Erythroblast (primary cell): Measurements from ENCODE around the gene XRCC1.
A peak's percentile ranks its signal among the peaks of the same experiment; 100 is the strongest.

Experiments used
- DNase-seq, 2 experiments: peaks; one replicate each; lab custom pipeline; 2025; lab: John Stamatoyannopoulos, UW
- GATA1 ChIP-seq: IDR thresholded peaks from 2 replicates; pipeline ENCODE4 v1.6.1; 2011; ENCODE audit warnings: low read depth, mild to moderate bottlenecking, control low read depth, low read length, moderate library complexity
- POLR2A ChIP-seq: IDR thresholded peaks from 2 replicates; pipeline ENCODE4 v1.6.1; 2011; ENCODE audit warnings: mild to moderate bottlenecking, low read length

The XRCC1 gene

DNA sequence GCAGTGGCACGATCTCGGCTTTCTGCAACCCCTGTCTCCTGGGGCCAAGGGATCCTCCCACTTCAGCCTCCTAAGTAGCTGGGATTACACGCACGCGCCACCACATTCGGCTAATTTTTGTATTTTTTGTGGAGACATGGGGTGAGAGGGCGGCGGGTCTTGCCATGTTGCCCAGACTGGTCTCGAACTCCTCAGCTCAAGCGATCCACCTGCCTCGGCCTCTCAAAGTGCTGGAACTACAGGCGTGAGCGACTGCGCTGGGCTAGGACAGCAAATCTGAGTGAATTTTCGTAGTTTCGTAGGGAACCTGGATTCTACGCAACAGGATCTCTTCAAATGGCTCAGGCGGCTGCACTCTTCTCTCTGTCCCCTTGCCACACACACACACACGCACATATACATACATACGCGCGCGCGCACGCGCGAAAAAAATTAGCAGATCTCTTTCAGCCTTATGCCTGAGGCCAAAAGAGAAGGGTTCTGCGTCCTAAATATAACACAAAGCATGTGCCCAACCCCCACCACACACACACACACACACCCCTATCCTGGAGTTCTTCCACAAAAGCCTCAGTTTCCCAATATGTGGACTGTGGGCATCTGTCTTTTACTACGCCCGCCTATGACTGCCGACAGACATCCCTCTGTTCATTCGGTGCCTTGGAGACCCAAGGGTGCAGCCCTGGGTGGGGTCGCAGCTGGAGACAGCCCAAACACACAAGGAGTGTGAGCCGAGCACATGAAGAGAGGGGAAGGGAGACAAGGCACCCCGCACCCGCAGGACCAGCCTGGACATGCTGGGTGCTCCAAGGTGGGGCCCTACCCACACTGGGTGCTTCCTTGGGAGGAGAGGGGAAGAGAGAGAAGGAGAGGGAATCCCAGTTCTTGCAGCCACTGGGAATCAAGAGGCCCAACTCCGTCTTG lies 890 bp upstream of the XRCC1 start:
- TF ChIP-seq GATA1 (no peak), POLR2A (no peak)
- peak in 1 of 2 experiments; percentile 44 for DNase-seq

DNA sequence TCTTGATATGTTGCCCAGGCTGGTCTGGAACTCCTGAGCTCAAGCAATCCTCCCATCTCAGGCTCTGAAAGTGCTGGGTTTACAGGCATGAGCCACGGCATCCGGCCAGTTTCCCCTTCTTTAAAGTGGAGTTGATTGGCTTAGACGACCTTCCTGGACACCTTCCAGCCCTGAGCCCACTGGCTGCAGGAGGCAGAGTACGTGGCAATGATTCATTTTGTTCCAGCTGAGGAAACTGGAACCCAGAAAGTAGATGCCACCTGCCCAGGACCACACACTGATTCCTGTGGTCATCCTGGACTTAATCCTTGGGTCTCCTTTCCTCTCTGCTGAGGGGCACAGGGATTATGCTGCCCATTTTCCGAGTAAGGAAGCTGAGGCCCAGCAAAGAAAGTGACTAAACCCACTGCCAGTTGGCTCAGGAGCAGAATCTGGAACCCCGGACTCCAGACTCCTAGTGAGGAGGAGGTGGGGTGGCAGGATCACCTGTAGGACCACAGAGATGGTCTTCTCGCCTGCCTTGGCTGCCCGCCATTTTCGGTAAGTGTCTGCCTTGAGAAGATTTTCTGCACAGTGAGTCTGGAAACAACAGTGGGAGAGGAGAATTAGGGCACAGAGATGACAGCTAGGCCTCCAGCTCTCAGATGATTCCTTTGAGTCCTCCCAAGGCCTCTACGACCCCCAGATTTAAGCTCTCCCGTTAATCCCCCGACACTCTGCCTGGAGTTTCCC lies 737 bp downstream of the XRCC1 start:
- DNase-seq: peak; percentile 38 to 55
- TF ChIP-seq GATA1 (no peak), POLR2A (no peak)

DNA sequence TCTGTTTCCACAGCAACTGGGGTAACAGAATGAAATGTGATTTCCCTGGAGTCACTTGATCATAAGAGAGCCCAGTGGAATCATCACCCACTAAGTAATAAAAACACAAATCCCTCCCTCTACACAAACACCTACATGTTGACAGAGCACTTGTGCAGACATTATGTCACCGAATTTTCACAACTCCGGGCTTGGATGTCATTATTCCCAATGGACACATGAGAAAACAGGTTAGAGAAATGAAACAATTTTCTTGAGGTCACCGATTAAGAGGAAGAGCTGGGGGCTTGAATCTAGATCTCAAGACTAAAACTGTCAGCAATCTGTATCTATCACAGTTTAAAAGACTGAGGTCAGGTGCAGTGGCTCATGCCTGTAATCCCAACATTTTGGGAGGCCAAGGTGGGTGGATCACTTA lies 3.1 kb downstream of the XRCC1 start:
- TF ChIP-seq GATA1: no peak
- no peak for TF ChIP-seq POLR2A
- no peak for DNase-seq

DNA sequence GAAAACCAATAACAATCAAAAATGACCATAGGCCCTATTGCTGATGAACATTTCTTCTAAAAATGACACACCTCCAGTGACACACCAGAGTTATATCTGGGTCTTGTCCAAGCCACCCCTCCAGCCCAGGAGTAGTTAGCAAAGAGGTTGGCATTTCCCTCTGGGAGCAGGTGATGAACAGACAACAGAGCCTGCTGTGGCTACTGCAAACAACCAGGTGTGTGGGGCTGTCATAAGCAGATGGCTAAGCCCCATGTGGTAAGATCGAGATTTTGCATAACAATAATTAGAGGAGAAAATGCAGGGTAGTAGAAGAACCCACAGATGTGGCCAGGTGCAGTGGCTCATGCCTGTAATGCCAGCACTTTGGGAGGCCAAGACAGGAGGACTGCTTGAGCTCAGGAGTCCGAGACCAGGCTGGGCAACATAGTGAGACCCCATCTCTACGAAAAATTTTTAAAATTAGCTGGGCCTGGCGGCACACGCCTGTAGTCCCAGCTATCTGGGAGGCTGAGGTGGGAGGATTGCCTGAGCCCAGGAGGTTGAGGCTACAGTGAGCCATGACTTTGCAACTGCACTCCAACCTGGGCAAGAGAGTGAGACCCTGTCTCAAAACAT lies 5.0 kb downstream of the XRCC1 start:
- DNase-seq: no peak
- TF ChIP-seq GATA1 (no peak), POLR2A (no peak)

DNA sequence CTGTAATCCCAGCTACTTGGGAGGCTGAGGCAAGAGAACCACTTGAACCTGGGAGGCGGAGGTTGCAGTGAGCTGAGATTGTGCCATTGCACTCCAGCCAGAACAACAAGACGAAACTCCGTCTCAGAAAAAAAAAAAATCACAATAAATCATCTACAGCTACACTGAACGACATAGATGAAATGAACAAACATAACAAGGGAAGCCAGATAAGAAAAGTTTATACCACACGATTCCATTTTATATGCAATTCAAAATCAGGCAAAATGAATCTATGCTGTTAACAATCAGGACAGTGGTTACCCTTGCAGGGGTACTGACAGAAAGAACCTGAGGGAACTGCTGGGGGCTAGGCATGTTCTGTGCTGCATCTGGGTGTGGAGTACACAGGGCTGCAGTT lies 5.7 kb downstream of the XRCC1 start:
- no peak for TF ChIP-seq GATA1
- TF ChIP-seq POLR2A: no peak
- DNase-seq: no peak

DNA sequence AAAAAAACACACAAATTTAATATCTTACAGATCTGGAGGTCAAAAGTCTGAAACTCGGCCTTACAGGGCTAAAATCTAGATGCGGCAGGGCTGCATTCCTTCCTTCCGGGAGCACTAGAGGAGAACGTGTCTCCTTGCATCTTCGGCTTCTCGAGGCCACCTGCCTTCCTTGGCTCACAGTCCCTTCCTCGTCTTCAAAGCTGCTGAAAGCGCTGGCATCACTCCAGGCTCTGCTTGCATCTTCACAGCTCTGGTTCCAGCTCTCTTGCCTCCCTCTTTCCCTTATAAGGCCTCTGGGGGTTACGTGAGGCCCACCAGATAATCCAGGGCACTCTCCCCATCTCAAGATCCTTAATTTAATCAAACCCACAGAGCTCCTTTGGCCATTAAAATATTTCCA lies 10.5 kb downstream of the XRCC1 start:
- DNase-seq: no peak
- TF ChIP-seq GATA1 (no peak), POLR2A (no peak)

DNA sequence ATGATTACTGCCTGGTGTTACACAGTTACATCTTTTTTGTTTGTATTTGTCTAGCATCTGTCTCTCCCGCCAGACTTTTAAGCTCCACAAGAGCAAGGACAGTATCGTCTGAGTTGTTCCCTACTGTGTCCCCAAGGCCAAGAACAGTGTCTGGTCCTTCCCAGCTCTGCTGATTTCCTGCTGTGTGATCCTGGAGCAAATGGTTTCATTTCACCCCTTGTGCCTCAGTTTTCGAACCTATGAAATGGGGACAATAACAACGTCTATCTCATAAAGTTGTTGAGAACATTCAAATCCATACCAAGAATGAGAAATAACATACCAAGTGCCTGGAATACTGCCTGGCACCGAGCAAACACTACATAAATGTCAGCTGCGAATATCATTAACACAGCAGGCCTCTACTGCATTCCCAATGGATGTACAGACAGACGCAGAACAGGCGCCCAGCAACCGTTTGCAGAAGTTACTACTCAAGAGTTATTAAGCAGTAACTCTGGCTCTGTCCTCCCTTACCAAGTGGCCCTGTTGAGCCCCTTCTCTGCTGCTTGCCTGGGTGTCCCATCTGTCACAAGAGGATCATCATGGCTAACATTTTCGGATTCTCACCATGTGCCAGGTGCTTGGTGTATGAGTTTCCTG lies 11.4 kb downstream of the XRCC1 start:
- DNase-seq: no peak
- TF ChIP-seq GATA1: no peak
- no peak for TF ChIP-seq POLR2A

DNA sequence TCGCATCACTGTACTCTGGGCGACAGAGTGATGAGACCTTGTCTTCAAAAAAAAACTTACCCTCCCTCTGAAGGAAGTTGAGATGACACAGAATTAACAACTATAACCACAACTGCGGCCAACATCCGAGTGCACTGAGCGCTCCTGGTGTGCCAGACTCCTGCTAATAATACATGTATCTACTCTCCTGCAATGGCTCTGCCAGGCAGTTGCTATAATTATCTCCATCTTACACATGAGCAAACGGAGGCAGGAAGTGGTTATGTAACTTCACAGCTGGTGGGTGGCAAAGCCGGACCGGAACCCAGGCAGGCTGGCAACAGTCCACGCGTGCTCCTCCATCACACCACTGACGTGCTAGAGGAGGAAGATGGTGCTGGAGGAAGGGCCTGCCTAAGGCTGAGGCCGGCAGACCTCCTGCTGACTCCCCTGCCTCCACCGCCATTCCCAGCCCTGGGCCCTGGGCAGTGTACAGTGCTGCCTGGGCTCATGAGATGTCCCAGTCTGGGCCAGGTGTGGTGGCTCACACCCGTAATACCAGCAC lies 12.6 kb downstream of the XRCC1 start:
- TF ChIP-seq POLR2A: peak; percentile 58
- TF ChIP-seq GATA1: no peak

DNA sequence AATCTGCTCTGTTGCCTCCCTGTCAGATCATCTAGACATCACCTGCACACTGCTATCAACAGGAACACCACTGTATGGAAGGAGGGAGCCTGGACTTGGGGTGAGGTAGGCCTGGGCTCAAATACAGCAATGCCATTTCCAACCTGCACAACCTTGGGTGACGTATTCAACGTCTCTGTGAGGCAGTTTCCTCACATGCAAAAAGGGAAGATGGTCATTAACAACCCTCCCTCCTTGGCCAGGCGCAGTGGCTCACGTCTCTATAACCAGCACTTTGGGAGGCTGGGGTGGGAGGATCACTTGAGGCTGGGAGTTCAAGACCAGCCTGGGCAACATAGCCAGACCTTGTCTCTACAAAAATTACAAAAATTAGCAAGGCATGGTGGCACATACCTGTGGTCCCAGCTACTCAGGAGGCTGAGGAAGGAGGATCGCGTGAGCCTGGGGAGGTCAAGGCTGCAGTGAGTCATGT lies 13.1 kb downstream of the XRCC1 start:
- no peak for TF ChIP-seq POLR2A
- TF ChIP-seq GATA1: no peak
- no peak for DNase-seq

More for the DNA sequence above, 12.6 kb downstream of the XRCC1 start:
- peak; percentile 55 to 65 for DNase-seq

DNA sequence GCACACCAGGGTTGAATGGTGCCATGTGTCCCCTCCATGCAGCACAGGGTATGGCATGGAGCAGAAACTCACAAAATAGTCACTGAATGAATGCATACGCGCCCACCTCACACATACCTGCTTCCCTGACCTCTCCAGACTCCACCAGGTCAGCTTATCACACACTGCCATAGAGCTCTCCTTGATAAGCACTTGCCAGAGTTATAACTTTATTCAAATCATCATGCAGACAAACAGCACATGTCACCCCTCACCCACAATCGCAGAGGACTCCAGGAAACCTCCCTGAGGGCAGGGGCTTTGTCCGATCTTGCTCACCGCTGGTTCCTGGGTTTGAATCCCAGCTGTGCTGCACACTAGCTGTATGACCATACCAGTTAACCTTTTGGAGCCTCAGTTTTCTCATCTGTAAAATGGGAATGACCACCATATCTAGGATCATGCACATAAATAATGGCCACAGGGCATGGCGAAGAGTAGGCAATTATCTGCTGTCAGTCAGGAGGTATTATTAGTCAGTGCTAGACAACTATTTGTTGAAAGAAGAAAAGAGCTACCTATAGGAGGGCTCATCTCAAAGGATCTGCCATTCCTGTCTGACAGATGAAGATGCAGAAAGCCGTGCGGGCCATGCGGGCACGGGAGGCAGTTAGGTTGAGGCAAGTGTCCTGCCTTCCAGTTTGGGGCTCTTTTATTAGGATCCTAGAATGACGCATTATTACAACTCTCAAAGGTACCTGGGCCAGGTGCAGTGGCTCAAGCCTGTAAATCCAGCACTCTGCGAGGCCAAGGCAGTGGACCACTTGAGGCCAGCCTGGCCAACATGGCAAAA lies 14.0 kb downstream of the XRCC1 start:
- no peak for TF ChIP-seq POLR2A
- TF ChIP-seq GATA1: no peak
- peak in 1 of 2 experiments; percentile 13 for DNase-seq

DNA sequence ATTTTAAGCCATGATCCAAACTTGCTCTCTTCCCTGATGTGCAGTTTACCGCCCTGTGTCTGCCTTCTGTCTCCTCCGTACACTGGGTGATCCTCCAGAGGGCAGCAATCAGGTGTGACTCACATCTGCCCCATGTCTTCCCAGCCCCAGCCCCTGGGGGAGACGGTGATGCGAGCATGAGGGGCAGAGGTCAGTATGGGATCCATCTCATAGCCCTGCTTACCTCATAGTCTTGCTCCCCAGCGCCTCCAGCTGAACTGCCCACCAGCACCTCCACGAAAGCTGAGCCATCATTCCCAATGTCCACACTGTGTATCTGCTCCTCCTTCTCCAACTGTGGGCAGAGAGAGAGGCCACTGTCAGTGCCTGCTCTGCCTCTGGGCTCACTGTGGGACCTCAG lies 14.6 kb downstream of the XRCC1 start:
- TF ChIP-seq GATA1: no peak
- DNase-seq: peak in 1 of 2 experiments; percentile 14

DNA sequence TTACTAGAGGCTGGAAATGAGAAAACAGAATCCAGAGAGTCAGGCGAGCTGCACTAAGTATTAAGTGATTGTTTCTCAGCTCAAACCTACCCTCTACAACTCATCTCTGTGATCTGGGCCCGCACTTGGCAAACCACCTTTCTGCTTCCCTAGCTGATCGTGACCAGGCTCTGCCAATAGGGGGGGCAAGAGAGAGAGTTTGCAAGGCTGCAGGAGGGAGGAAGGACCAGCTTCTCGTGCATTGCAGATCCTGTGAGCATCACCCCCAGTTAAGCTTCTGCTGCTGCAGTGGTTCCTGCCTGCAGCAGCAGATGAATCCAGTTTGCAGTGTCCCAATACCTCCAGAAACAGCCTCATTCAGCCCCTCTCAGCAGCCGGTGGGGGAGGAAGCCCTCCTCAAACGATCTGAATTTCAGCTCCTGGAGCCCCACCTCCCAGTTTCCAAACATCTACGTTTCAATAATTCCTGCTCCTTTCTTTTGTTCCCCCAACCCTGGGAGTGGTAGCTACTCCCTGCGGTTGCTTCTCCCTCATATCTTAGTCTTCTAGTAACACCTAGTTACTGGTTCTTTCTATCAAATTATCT lies 20.0 kb downstream of the XRCC1 start:
- peak; percentile 71 to 83 for DNase-seq
- no peak for TF ChIP-seq GATA1
- no peak for TF ChIP-seq POLR2A
